Measurements from ENCODE around the gene ALCAM.

ALCAM gene

DNA sequence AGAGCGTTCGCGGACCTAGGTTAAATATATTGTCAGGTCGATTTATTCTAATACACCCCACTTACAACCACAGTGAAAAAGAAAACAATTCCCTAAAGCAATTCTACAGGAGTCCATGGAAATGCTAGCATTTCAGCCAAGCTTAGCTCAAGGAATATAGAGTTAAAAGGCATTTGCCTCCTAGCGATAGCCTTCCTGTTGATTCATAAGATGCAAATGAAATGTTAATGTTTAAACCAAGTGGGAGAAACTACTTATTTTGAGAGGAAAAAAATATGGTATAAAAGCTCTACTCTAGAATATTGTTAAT lies 1.7 kb upstream of the ALCAM start:
- Mint-ChIP-seq H3K9me3 (no peaks in the 10 kb centered on the region), H3K4me1 (peaks cover 32% of the 10 kb centered on the region), H3K27ac (peak overlapping the region; percentile 82 to 99 (median 94)), H3K4me3 (peak overlapping the region; percentile 93 to 96 (median 93)), H3K36me3 (ENCODE audit: low read depth) (no peaks in the 10 kb centered on the region), H3K27me3 (ENCODE audit: low read depth) (peaks cover 7% of the 10 kb centered on the region)
- TF ChIP-seq, protein P1, sequence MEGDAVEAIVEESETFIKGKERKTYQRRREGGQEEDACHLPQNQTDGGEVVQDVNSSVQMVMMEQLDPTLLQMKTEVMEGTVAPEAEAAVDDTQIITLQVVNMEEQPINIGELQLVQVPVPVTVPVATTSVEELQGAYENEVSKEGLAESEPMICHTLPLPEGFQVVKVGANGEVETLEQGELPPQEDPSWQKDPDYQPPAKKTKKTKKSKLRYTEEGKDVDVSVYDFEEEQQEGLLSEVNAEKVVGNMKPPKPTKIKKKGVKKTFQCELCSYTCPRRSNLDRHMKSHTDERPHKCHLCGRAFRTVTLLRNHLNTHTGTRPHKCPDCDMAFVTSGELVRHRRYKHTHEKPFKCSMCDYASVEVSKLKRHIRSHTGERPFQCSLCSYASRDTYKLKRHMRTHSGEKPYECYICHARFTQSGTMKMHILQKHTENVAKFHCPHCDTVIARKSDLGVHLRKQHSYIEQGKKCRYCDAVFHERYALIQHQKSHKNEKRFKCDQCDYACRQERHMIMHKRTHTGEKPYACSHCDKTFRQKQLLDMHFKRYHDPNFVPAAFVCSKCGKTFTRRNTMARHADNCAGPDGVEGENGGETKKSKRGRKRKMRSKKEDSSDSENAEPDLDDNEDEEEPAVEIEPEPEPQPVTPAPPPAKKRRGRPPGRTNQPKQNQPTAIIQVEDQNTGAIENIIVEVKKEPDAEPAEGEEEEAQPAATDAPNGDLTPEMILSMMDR (IDR thresholded peaks at IDR 0.05; ENCODE audit: unreplicated experiment in 3 of 3) = no peak

DNA sequence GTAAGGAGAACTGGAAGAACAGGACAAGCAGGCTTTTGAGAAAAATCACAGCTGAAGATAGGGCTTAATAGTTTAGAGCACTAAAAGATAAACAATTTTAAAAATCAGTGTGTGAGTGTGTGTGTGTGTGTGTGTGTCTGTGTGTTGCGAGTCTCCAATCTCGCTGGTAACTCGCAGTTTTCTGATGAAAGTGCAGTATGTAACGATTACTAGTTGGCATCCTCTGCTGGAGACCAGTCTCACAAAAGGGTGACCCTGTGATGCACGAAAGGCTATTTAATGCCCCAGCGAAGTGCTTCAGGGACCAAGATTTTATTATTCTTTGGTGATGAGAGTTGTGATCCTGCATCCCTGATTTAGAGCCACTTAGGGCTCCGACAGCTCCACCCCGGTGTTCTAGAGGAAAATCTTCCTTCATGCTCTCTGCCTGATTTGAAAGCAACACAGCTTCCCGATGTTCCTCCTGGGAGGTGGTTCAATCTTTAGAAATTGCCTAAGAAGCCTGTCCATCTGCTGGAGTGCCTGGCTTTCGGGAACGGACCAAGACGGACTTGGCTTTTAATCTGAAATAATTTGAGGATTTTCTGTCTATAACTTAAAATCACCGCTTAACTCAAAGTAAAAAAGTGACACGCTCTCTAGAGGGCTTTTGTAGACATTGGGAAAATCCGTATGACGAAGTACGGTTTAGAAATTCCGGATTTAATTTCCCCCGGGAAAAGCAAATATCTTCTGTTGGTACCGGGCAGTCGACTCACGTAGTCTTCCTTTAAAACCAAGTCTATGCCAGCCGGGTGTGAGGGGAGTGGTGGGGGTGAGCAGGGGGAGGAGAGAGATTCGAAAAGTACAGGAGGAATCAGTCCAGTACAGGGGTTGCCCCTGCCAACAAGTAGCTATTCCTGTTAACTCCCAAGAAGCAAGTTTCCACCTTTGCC lies 1.1 kb upstream of the ALCAM start:
- H3K9me3 Mint-ChIP-seq = no peaks in the 10 kb centered on the region

DNA sequence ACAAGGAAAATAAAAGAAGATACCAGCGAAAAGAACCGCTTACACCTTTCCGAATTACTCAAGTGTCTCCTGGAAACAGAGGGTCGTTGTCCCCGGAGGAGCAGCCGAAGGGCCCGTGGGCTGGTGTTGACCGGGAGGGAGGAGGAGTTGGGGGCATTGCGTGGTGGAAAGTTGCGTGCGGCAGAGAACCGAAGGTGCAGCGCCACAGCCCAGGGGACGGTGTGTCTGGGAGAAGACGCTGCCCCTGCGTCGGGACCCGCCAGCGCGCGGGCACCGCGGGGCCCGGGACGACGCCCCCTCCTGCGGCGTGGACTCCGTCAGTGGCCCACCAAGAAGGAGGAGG lies 325 bp downstream of the ALCAM start:
- no peaks in the 10 kb centered on the region for H3K9me3 Mint-ChIP-seq
- peak overlapping the region; percentile 93 to 96 (median 93) for H3K4me3 Mint-ChIP-seq
- H3K27me3 Mint-ChIP-seq (ENCODE audit: low read depth) = peaks cover 7% of the 10 kb centered on the region
- TF ChIP-seq, protein P1 (IDR thresholded peaks at IDR 0.05; ENCODE audit: unreplicated experiment in 3 of 3) = no peak
- H3K4me1 Mint-ChIP-seq = peaks cover 33% of the 10 kb centered on the region
- H3K27ac Mint-ChIP-seq = peak overlapping the region; percentile 82 to 99 (median 94)
- no peaks in the 10 kb centered on the region for H3K36me3 Mint-ChIP-seq (ENCODE audit: low read depth)

More for the DNA sequence above, 1.1 kb upstream of the ALCAM start:
- Mint-ChIP-seq H3K4me1 (peaks cover 33% of the 10 kb centered on the region), H3K27ac (peak overlapping the region; percentile 82 to 99 (median 94)), H3K4me3 (peak overlapping the region; percentile 93 to 96 (median 93)), H3K36me3 (ENCODE audit: low read depth) (no peaks in the 10 kb centered on the region), H3K27me3 (ENCODE audit: low read depth) (peaks cover 7% of the 10 kb centered on the region)
- TF ChIP-seq, protein P1 (IDR thresholded peaks at IDR 0.05; ENCODE audit: unreplicated experiment in 3 of 3) = peak in 1 of 3 experiments; percentile 8

DNA sequence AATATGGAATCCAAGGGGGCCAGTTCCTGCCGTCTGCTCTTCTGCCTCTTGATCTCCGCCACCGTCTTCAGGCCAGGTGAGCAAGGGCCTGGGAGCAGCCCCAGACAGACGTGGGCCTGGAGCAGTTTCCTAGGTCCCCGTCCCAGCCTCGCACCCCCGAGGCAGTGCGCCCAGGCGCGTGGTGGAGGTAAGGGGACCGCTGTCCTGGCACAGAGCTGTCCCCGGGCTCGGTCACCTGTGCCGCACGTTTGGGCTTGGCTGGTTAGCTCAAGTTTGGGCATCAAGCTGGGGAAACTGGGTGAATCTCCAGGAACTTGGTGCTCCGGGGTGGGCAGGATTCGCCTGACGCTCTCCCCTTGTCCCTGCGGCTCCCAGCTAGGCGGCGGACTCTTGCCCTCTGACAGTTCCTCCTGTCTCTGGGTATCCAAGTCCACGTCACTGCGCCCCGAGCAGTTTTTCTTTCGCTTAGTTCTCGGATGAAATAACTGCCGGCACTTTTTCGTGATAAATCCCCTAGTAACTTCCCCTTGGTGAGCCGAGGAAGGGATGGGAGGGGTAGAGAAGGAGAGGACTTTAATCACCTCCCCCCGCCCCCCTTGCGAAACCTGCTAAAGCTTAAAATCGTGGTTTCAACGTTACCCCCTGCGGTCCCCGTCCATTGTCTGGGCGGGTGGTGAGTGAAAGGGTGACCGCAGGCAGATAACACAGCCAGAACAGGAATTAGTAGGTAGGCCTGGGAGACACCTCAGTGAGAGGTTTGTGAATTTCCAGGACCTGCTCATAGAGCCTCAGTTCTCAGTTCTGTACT lies 901 bp downstream of the ALCAM start:
- H3K27ac Mint-ChIP-seq = peak overlapping the region; percentile 89 to 94 (median 91)
- peaks cover 33% of the 10 kb centered on the region for H3K4me1 Mint-ChIP-seq
- peaks cover 7% of the 10 kb centered on the region for H3K27me3 Mint-ChIP-seq (ENCODE audit: low read depth)
- H3K9me3 Mint-ChIP-seq = no peaks in the 10 kb centered on the region
- TF ChIP-seq, protein P1 (IDR thresholded peaks at IDR 0.05; ENCODE audit: unreplicated experiment in 3 of 3) = no peak
- no peaks in the 10 kb centered on the region for H3K36me3 Mint-ChIP-seq (ENCODE audit: low read depth)
- H3K4me3 Mint-ChIP-seq = peak overlapping the region; percentile 93 to 96 (median 93)

DNA sequence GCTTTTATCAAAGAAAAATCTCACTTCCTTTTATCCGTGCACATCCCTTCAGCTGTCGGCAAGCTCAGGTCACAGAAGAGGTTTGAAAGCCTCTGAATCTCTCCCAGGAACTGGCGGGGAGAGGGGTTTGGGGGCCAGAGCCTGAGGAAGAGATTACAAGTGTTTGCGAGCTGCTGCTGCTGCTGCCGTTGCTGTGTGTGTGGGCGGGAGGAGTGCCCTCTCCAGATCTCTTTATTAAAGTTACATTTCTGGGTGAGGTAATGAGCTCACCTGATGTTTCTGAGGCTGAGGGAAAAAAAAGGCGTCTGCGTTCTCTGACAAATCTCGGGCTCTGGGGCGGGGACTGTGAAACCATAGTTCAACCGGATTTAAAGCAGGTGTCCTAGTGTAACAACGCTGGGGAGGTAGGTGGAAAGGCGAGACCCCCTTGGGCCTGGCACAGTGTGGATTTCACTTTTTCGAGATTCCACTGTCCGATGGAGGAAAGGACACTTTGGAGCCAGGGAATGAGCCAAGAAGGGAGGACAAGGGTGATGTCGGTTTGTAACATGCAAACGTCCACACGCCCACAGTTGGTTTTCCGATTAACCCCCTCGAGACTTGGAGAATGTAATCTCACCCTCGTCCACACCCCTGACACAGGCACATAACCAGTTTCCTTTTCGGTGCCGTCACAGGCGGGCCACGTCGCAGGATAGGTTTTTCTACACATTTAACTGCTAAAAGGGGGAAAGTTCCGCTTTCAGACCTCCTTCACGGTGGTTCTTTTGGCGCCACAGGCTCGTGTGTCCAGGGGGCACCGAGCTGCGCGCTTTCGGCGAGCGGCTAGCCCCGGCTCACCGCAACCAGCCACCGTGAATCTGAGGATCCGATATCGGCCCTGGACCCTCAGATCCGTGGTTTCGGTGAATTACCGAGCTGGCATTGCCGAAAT lies 2.1 kb downstream of the ALCAM start:
- Mint-ChIP-seq H3K9me3 (no peaks in the 10 kb centered on the region), H3K36me3 (ENCODE audit: low read depth) (no peaks in the 10 kb centered on the region), H3K27me3 (ENCODE audit: low read depth) (peaks cover 7% of the 10 kb centered on the region), H3K4me3 (peak overlapping the region; percentile 93 to 96 (median 93)), H3K4me1 (peaks cover 33% of the 10 kb centered on the region), H3K27ac (peak overlapping the region; percentile 89 to 94 (median 91))
- TF ChIP-seq, protein P1 (IDR thresholded peaks at IDR 0.05; ENCODE audit: unreplicated experiment in 3 of 3) = no peak
